SJCRH30 (cell line): ENCODE results near the gene MORF4L1. TPM values are rescaled to one million over a fixed set of nuclear protein-coding genes. Genes with fewer than 3 reads are reported as not detected.

ENCODE experiments used
- total RNA-seq: library from RNA; depleted of rRNA; stranded (reverse); fragments of >200 nt; shearing (Covaris generic); gene quantifications from 2 replicates; pipeline ENCODE4 v1.2.3, GENCODE V29; 2014; rRNA removed

The MORF4L1 gene
- total RNA-seq, 1 experiment from 2014 or later, result 312 TPM

Other genes starting within 250 kb of the MORF4L1 start
- gene CHRNB4, start 231.7 kb upstream of the MORF4L1 start, total RNA-seq, result 0.06 TPM in 1 of 2 replicates, not detected in the other
- gene ADAMTS7, start 61.4 kb upstream of the MORF4L1 start, total RNA-seq, result 2.0 and 2.4 TPM in 2 replicates
- 11.4 and 13.5 TPM in 2 replicates for gene CTSH, start 72.2 kb downstream of the MORF4L1 start, total RNA-seq
- 0.43 and 1.1 TPM in 2 replicates for gene RASGRF1, start 217.9 kb downstream of the MORF4L1 start, total RNA-seq